Fibroblast of gingiva (primary cell): ENCODE data around the gene PIGA.
"Not testable (repeated sequence)": the region's sequence is repeated elsewhere in the genome, so short reads cannot be mapped to it uniquely, and the experiment has no call there.

Source experiments
- DNase-seq: peaks from one replicate; pipeline ENCODE4 v3.0.0-alpha.2; 2011; ENCODE audit warnings: low read depth

Gene PIGA

DNA sequence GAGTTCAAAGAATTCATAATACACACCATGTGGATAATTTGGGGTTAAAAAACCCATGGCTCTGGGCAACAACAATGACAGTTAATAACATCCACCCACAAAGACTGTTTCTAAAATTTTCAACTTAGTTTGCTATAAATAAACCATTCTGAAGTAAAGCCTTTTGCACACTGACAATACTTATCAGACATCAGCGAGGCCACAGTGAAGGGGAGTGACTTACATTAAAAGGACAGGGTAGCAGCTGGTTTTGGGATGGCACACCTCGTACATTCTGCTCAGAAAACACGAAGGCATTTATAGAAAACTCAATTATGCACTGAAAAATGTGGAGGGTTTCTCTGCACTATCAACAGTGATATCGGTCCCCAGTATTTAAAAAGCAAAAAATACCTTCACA lies 15.0 kb downstream of the PIGA start:
- DNase-seq, result no peak

DNA sequence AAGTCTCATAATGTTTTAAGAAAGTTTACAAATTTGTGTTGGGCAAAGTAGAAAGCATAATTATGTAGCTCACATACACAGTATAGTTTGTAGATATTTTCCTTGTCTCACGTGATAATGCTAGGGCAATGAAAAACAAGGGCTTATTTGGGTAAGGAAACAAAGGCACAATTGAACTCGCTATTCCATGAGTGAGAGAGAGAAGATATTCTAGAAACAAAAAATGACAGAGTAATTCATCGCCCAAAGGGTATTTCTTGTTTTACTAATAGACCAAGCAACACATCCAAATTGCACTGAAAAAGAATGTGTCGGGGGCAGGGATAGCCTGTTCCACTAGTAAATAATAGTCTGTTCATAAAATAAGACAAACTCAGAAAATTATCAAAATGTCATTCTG lies 16.2 kb downstream of the PIGA start:
- no peak for DNase-seq

DNA sequence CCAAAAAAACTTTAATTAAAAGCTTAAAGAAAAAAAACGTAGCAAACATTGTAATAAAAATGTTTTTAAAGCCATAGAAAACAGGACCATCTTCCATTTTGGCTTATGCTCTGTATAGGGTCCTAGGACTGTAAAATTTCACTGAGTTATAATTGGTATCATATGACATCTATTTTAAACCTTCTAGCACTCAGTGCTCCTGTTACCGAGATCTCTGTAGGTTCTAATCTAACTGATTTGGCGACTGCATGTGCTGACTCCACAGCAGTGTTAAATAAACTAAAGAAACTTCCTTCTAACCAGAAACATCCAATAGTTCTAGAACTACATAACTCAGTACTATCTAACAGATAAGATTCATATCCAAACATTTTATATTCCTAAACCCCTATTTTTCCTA lies 19.8 kb downstream of the PIGA start, which contains the start of gene ASB11:
ASB11 (minus strand) TSS at position 132 of the 400 bp plus-strand sequence; CDS start at position 97, 35 bp downstream.
- no peak for DNase-seq

DNA sequence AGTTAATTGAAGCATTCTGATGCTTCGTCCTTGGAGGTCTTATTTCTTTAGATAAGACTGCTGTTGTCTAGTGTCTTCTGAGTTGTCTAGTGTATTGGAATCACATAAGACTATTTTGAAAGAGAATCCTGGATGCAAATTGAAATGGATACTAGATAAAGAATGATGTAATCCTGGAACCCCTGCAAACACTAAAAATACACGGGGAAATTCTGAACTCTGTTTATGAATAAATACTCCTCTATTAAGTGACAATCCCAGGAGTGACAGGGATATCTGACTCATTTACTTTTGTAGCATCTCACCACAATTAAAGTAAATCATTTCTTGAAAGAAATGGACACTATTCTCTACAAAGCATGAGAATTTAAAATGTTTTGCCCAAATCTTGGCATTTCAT lies 20.9 kb downstream of the PIGA start:
- no peak for DNase-seq

DNA sequence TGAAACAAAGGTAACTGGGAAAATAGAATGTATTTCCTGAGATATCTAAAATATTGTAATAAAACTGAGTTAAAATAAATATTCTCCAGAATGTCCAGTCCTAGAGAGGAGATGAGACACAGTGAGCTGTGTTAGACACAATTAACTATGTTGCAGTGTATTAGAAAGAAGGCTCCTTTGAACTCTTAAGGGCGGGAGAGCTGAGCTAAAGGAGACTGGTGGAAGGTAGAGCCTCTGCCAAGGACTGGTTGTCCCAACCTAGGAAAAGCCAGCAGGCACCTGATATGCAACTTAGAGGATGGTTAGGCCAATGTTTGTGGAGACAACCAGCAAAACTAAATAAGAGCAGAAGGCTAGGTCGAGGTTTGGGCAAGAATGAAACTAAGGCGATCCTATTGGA lies 24.2 kb downstream of the PIGA start:
- no peak for DNase-seq

DNA sequence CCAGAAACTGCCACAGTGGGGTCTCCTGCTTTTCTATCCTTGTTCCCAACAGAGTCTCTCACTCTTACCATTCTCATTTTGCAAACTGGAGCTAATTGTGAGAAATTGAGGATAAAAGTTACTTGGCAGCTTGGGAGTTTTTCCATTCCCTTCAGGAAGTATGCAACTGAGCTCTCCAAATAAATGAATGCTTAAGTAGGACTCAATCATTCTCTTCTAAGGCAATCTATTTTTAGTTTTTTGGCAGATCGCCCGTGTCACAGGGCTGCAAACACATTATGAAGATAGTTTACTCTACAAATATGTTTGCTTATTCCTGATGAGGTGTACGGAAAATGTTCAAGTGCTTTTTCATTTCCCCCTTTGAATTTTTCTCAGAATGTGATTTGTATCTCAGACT lies 25.2 kb downstream of the PIGA start:
- DNase-seq, result peak; percentile 82

DNA sequence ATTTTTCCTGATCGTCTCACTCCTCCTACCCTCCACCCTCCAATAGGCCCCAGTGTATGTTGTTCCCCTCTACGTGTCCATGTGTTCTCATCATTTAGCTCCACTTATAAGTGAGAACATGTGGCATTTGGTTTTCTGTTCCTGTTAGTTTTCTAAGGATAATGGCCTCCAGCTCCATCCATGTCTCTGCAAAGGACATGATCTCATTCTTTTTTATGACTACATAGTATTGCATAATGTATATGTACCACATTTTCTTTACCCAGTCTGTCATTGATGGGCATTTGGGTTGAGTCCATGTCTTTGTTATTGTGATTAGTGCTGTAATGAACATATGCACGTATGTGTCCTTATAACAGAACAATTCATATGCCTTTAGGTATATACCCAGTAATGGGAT lies 29.4 kb downstream of the PIGA start:
- not testable (repeated sequence) for DNase-seq

DNA sequence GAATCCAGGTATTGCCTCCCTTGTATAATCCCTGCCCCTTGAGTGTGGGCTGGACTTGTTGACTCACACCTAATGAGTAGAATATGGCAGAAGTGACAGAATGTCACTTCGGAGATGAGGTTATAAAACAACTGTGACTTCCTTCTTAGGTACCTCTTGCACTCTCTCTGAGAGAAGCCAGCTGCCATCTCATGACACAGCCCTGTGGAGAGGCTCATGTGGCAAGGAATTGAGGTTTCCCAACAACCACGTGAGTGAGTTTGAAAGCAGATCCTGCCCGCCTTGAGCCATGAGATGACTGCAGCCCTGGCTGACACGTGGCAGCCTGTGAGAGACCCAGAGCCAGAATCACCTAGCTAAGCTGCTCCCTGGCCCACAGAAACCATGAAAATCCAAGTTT lies 33.4 kb downstream of the PIGA start:
- DNase-seq, result peak; percentile 71

DNA sequence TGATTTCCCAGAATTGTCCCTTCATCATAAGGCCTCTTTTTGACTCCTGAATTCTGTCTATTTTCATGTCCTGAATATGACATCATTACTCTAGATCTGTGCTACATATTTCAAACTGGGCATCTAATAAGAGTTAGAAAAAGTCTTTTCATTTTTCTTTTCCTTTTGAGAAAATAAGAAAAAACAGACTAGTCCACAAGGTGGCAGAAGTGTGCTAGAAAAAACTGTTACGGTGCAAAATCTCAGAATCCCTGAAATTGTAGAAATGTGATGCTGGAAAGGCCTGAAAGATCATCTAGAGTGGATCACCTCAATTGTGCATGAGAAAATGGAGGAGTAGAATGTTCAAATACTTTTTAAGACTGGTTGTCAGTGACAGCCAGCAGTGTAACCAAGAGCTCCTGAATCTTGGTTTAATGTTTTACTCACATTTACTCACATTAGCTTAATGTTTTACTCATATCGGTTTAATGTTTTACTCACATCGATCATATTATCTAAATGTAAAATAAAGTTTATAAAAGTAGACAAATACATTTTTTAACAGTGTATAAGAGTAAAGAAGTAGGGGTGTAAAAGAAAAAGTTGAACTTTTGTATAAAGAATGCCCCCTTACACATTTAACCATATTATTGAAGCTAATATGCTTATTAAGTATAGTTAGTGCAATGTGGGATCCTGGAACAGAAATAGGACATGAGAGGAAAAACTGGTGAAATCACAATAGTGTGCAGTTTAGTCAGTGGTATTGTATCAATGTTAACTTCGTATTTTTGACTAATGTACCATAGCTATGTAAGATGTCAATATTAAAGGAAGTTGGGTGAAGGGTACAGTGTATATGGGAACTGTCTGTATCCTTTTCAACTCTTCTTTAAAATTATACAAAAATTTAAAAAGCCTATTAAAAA lies 35.1 kb downstream of the PIGA start:
- peak; percentile 3 for DNase-seq

DNA sequence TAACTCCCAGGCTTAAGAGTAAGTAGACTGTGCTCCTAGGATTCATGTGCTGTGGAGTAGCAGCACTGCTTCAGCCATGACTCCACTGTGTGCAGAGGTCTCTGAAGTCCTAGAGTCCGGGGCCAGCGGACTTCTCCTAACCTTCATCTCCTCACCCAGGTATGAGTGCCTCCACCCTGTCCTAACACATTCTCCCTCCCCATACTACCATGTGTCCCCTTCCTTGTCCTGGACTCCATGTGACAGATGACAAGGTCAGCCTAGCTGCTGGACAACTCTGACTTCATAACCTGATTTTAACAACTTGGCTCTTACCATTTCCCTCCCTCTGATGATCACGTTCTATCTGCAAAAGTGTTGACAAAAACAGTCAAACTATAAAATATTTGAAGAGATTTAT lies 36.5 kb downstream of the PIGA start:
- DNase-seq, result no peak

DNA sequence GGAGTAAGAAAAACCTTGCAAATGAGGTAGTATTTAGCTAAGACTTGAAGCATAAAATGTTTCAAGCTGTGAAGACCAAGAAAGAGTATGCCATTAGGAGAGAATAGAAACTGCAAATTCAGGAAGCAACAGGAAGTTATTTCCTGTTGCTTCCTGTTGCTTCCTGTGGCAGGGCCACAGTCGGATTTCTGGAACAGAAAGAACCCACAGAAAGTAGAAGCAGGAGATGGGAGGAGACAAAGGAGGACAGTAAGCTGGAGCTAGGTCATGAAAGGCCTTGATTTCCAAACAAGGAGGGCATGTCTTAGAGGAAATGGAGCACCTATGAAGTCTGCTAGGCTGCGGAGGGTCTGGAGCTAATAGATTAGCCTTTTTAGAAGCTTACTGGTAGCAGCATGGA lies 37.1 kb downstream of the PIGA start:
- no peak for DNase-seq

DNA sequence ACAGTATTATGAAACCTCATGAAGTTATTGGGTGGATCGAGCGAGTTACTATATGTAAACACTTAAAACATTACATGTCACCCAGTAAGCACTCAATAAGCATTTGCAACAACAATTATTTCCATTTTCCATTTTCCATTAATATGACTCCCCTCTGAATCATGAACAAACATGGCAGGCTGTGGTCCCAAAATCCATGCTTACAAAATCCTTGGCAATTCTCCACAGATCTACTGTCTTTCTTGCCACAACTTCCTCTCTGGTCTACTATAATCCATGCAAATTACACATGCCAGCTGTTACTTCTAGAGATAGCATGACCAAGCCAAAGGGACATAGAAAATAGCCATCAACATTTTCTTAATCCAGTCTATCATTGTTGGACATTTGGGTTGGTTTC lies 41.9 kb downstream of the PIGA start:
- no peak for DNase-seq

DNA sequence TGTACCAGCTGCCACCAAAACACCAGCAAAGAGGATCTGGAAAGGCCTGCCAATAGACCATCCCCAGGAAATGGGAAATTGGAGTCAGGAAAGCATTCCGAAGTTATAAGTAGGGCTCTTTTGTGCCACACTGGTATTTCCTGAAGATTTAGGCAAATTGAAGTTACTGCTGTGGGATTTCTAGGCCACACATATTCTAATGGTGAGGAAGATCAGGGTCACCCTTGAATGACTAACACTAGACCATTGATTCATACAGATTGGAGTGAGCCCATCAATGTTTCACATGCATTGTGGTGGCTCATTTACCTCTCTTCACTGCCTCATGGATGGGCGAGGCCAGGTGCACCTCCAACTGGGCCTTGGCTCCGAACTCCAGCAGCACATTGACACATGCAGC lies 42.5 kb downstream of the PIGA start:
- DNase-seq, result no peak

DNA sequence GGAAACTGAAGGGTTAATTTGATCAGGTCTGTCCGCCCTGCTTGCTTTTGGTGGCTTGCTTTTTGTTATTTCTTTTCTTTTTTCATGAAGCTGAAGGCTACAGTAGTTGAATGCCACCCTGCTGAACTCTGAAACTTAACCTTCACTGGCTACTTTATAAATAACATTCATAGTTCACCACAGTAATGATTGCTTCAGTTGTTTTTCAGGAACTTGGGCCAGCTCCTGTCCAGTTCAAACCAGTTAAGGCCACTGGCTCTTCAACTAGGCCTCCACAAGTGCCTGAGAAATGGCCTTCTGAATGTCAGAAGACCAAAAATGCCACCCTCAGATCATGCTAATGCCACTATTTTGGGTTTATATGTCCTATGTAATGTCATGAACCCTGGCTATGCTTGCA lies 57.7 kb downstream of the PIGA start:
- DNase-seq, result peak; percentile 32

DNA sequence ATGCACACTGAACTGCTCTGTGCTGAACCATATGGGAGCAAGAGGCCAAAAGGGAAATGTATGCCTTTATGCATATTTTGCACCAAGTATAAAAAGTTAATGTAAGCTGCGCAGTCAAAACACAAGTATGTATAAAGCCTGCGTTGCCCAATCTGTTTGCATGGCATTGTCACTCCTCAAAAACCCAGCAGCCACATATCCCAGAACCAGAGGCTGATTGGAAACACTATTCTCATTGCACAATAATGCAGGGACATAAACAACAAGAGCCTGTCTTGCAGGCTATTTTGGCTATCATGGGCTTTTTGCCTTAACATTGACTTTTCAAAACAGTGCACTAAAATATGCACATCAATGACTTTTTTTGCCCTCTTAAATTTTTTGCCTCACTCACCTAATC lies 60.4 kb downstream of the PIGA start:
- DNase-seq, result peak; percentile 79

DNA sequence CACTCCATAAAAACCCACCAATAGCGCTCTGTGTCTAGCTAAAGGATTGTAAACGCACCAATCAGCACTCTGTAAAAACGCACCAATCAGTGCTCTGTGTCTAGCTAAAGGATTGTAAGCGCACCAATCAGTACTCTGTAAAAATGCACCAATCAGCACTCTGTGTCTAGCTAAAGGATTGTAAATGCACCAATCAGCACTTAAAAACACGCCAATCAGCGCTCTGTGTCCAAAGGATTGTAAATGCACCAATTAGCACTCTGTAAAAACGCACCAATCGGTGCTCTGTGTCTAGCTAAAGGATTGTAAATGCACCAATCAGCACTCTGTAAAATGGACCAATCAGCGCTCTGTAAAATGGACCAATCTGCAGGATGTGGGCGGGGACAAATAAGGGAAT lies 62.0 kb downstream of the PIGA start:
- not testable (repeated sequence) for DNase-seq

DNA sequence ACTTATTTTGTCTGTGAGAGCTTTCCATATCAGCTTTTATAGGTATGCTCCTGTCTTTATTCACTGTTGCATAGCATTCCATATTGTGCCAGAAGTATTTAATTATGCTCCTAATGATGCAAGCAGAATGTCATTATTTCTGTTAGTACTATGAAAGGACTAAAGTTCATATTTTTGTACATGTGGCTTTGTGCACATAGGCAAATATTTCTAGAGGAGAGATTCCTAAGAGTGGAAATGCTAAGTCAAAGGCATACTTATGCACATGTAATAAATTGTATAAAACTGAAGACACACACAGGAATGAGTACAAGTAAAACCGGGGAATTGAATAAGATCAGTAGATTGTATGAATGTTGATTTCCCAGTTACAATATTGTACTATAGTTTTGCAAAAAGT lies 63.6 kb downstream of the PIGA start:
- no peak for DNase-seq

DNA sequence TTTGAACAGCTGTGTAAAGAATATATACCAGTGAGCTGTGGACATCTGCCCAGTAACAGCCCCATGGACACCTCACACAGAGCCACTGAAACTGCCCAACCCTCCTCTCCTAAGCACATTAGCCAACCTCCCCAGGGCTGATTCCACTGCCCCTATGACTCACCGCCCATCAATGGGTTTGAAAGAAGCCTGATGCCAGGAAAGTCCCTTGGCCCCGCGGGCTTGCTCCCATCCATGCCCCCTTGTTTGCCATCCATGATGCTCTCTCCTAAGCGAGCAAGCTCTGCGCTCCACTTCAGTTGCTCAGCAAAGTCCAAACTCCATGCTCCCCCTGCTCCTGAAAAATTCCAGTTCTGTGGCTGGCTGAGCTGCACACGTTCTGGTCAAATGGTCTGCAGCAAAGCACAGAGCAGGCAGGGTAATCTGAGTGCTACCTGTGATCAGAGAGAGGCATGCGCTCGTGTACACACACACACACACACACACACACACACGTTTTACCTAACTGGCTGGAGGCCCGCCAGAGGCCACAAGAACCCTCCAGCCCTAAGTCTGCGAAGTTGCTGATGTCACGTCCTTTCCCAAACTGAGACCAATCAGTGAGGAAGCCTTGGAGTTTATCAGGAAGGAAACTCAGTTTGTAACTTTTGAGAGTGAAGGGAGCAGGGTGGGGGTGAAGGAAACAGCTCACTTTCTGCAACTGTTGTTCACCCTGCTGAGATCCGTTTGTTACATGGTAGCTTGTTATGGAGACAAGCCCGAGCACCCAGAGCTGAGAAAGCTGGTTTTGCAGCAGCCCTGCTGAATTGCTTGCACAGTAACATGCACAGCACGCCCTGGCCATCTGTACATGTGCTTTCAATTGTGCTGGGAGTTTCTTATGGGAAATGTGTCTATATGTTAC lies 65.5 kb downstream of the PIGA start, which contains the start of gene ASB9:
ASB9 (minus strand) TSS at position 466 of the 904 bp plus-strand sequence; CDS start at position 257, 209 bp downstream.
- peak; percentile 76 for DNase-seq
